Heart right ventricle (tissue), 16 donors: ENCODE data around the gene SQOR. TPM values are rescaled to one million over a fixed set of nuclear protein-coding genes. Genes with fewer than 3 reads are reported as not detected.

Experiments
- ATAC-seq, 8 donors: fragments of 200-7000 bp; cut with Tn5 transposase; one replicate each; pipeline ENCODE4 v1.9.1; 2020; ENCODE audit warnings: mild to moderate bottlenecking in 8 of 8, moderate library complexity in 8 of 8, moderate number of reproducible peaks in 1 of 8
- DNase-seq, 2 donors: peaks; one replicate each; pipeline ENCODE4 v3.0.0-alpha.2; 2020
- H3K27ac ChIP-seq, 10 donors: fragments of 200-600 bp; sonication (generic) in 2 of 10; one replicate each; pipeline versions ENCODE4 v1.5.0 to v1.8.0; 2020 to 2022; ENCODE audit warnings: mild to moderate bottlenecking in 3 of 10
- H3K27me3 ChIP-seq, 7 donors: fragments of 200-600 bp; one replicate each; pipeline ENCODE4 v1.8.0; 2021 to 2022; ENCODE audit warnings: mild to moderate bottlenecking in 2 of 7
- H3K36me3 ChIP-seq, 9 donors: fragments of 200-600 bp; sonication (generic) in 1 of 9; one replicate each; pipeline versions ENCODE4 v1.5.0 to v1.8.0; 2020 to 2022; ENCODE audit warnings: mild to moderate bottlenecking in 2 of 9
- H3K4me1 ChIP-seq, 9 donors: fragments of 200-600 bp; sonication (generic) in 1 of 9; one replicate each; pipeline versions ENCODE4 v1.5.0 to v1.8.0; 2020 to 2022; ENCODE audit warnings: mild to moderate bottlenecking in 4 of 9
- H3K4me3 ChIP-seq, 10 donors: fragments of 200-600 bp; sonication (generic) in 2 of 10; one replicate each; pipeline versions ENCODE4 v1.5.0 to v1.8.0; 2020 to 2022; ENCODE audit warnings: mild to moderate bottlenecking in 7 of 10, moderate library complexity in 2 of 10
- H3K9me3 ChIP-seq, 11 donors: fragments of 200-600 bp in 10 of 11; sonication (generic) in 2 of 11; one replicate each; pipeline versions ENCODE4 v1.5.0 to v1.8.0; 2013 to 2022; ENCODE audit warnings: mild to moderate bottlenecking in 2 of 11, control low read depth in 1 of 11, moderate library complexity in 1 of 11
- CTCF ChIP-seq, 9 donors: fragments of 200-600 bp; sonication (generic) in 2 of 9; IDR thresholded peaks; one replicate each; pipeline versions ENCODE4 v1.5.0 to v1.8.0; 2021 to 2022; ENCODE audit warnings: antibody characterized with exemption in 9 of 9, mild to moderate bottlenecking in 5 of 9, moderate library complexity in 1 of 9
- WGBS, 2 donors: extraction: QIAGEN DNeasy Blood & Tissue Kit; methylation state at CpG; one replicate each; pipeline ENCODE4 v1.1.7; 2013; ENCODE audit warnings: inconsistent platforms in 1 of 2; 5-methylcytosine and 5-hydroxymethylcytosine counted together
- intact Hi-C, 10 donors: fragments of 100-400 bp; cut with DNase I; formaldehyde crosslinking; loops; one replicate each; pipeline versions ENCODE4 v1.11.1 to v1.14.2; 2022
- polyA plus RNA-seq, 2 donors: library from polyadenylated mRNA; stranded (reverse); fragments of 200-250 nt; gene quantifications; one replicate each; pipeline ENCODE4 v1.2.3, GENCODE V29; 2013
- total RNA-seq, 10 donors: library from RNA; stranded (reverse); fragmentation: NEBNext Ultra II Directional in 3 of 10; extraction: Animal tissue kit (Norgen Biotek cat#: 25700) in 3 of 10; gene quantifications; one replicate each; pipeline versions ENCODE4 v1.2.1 to v1.2.4, GENCODE V29; 2021 to 2023
- donor health status: Arrhythmogenic right ventricular cardiomyopathy.
- donor health status: ischemic (EF 13 %, LVEDD 7.1; RV severe dilation, severe dysfunction).
- donor health status: healthy with polysubstance abuse.
- donor health status: DM: no; HTN: yes; CAD: no.
- donor health status: DM: no; HTN: no; CAD: no.
- donor health status: ischemic (EF 25% LVEDD 6.9; RV normal size, moderate dysfunction).
- donor health status: ischemic (EF 25% LVEDD 5.7; RV mildly dilated, moderate dysfunction).
- donor health status: healthy.
- donor health status: DM: yes; HTN: yes; CAD: no.
- donor health status: Ischemic cardiomyopathy.
- donor health status: ischemic (EF 35%, LVEDD 5.7; RV mildly dilated, moderate dysfunction).
- donor health status: nonischemic (EF 11% LVEDD 7.7; RV severe dilation, severe dysfunction).
- donor health status: DM: yes; HTN: yes; CAD: no.
- donor health status: PGD.
- donor health status: ischemic (EF 29% LVEDD 5.4; RV normal size, mild dysfunction).
- donor health status: nonischemic (EF 23%, LVEDD 6.1; RV moderate dilation, normal function).

The SQOR gene
- total and polyA plus RNA-seq, 12 donors = 10.3 to 41.8 (median 17.1) TPM

GRCh38 chr15:45635763-45636292, 999 bp downstream of the SQOR start:
- Histone ChIP-seq H3K4me1 (peaks cover 0 to 76% (median 34%) of the 10 kb centered on the region in 9 donors), H3K9me3 (no peaks in the 10 kb centered on the region), H3K36me3 (no peaks in the 10 kb centered on the region), H3K27me3 (no peaks in the 10 kb centered on the region), H3K27ac (peak overlapping the region; percentile 70 to 95 (median 90)), H3K4me3 (peak overlapping the region; percentile 49 to 86 (median 76))
- intact Hi-C loops = loop anchor here in 3 of 10 donors (2.0 to 10.0 kb wide), 3 partner anchors 49 to 469 kb away; partner anchors contain the start of gene BLOC1S6 (in 2 of the 3)
- DNase-seq = no peak
- TF ChIP-seq CTCF (IDR thresholded peaks at IDR 0.05) = no peak
- WGBS, 2 donors = 60 to 61% methylated on average over 17 of the region's 17 CpGs
- peak in 1 of 8 donors; percentile 1 for ATAC-seq

- Histone ChIP-seq H3K27me3 (no peaks in the 10 kb centered on the region), H3K9me3 (no peaks in the 10 kb centered on the region), H3K36me3 (no peaks in the 10 kb centered on the region), H3K27ac (peak overlapping the region; percentile 44 to 95 (median 80)), H3K4me3 (peak overlapping the region in 6 of 10 donors; percentile 11 to 72 (median 30)), H3K4me1 (peaks cover 0 to 78% (median 45%) of the 10 kb centered on the region in 9 donors)
- no peak for DNase-seq
- ATAC-seq = no peak
- TF ChIP-seq CTCF (IDR thresholded peaks at IDR 0.05) = no peak
- intact Hi-C loops = loop anchor here in 2 of 10 donors (5.0 to 10.0 kb wide), 2 partner anchors 52 to 470 kb away; partner anchors contain the start of gene BLOC1S6 (in 1 of the 2)
- WGBS, 2 donors = 77 to 84% methylated on average over 1 of the region's 1 CpG
Measured at GRCh38 chr15:45637141-45637540, 2.3 kb downstream of the SQOR start.

GRCh38 chr15:45637552-45638033, 2.8 kb downstream of the SQOR start:
- peak overlapping the region; percentile 44 to 95 (median 80) for H3K27ac ChIP-seq
- WGBS, 2 donors = 2 to 16% methylated on average over 6 of the region's 6 CpGs
- peaks cover 0 to 79% (median 47%) of the 10 kb centered on the region in 9 donors for H3K4me1 ChIP-seq
- H3K9me3 ChIP-seq = no peaks in the 10 kb centered on the region
- ATAC-seq = peak in 7 of 8 donors; percentile 7 to 38 (median 31)
- no peaks in the 10 kb centered on the region for H3K27me3 ChIP-seq
- H3K36me3 ChIP-seq = no peaks in the 10 kb centered on the region
- intact Hi-C loops = loop anchor here in 2 of 10 donors (5.0 to 10.0 kb wide), 2 partner anchors 53 to 470 kb away; partner anchors contain the start of gene BLOC1S6 (in 1 of the 2)
- DNase-seq = peak; percentile 49 to 74
- no peak for TF ChIP-seq CTCF (IDR thresholded peaks at IDR 0.05)
- peak overlapping the region in 6 of 10 donors; percentile 11 to 72 (median 30) for H3K4me3 ChIP-seq

- no peak for TF ChIP-seq CTCF (IDR thresholded peaks at IDR 0.05)
- H3K27ac ChIP-seq = peak overlapping the region in 2 of 10 donors; percentile 7 to 95
- H3K4me1 ChIP-seq = peaks cover 0 to 98% (median 55%) of the 10 kb centered on the region in 9 donors
- WGBS, 2 donors = 62 to 84% methylated on average over 2 of the region's 2 CpGs
- ATAC-seq (peak in 1 of 8 donors; percentile 51), DNase-seq (no peak)
- no peak overlapping the region for H3K4me3 ChIP-seq
- no peaks in the 10 kb centered on the region for H3K27me3 ChIP-seq
- H3K36me3 ChIP-seq = no peaks in the 10 kb centered on the region
- intact Hi-C loops = no loop called here
- H3K9me3 ChIP-seq = no peaks in the 10 kb centered on the region
Measured at GRCh38 chr15:45640616-45641015, 5.8 kb downstream of the SQOR start.
